SH-SY5Y (cell line): Measurements from ENCODE around the gene SFXN5.

Experiments
- GATA2 ChIP-seq: IDR thresholded peaks from 2 replicates; pipeline ENCODE4 v1.6.1; 2011; ENCODE audit warnings: mild to moderate bottlenecking, low read depth, low read length
- GATA3 ChIP-seq: IDR thresholded peaks from 2 replicates; pipeline ENCODE4 v1.6.1; 2011; ENCODE audit warnings: low read depth, mild to moderate bottlenecking, low read length, moderate library complexity

GRCh38 chr2:72892506-72893173, 178.9 kb downstream of the SFXN5 start:
- TF ChIP-seq GATA3 = no peak
- no peak for TF ChIP-seq GATA2
